GM21526 (cell line): Measurements from ENCODE around the gene HAT1.
"Not testable (repeated sequence)": the region's sequence is repeated elsewhere in the genome, so short reads cannot be mapped to it uniquely, and the experiment has no call there.

Experiments
- ATAC-seq: cut with Tn5 transposase; IDR thresholded peaks from one replicate; pipeline ENCODE4 v1.9.1; 2021; ENCODE audit warnings: moderate library complexity; ENCODE audit not compliant: unreplicated experiment, low FRiP score

HAT1 gene

GRCh38 chr2:171966688-171967087, 44.4 kb downstream of the HAT1 start:
- ATAC-seq: no peak

GRCh38 chr2:171968509-171968908, 46.2 kb downstream of the HAT1 start:
- ATAC-seq: no peak

GRCh38 chr2:171972329-171972982, 50.2 kb downstream of the HAT1 start:
- ATAC-seq: no peak

- ATAC-seq: no peak
Observed at GRCh38 chr2:171979103-171979502, 56.8 kb downstream of the HAT1 start.

- ATAC-seq: not testable (repeated sequence)
Observed at GRCh38 chr2:171983924-171984323, 61.7 kb downstream of the HAT1 start.

GRCh38 chr2:171985076-171985475, 62.8 kb downstream of the HAT1 start:
- ATAC-seq: no peak

GRCh38 chr2:171986778-171987177, 64.5 kb downstream of the HAT1 start:
- ATAC-seq: no peak

- ATAC-seq: no peak
Observed at GRCh38 chr2:171991027-171991426, 68.8 kb downstream of the HAT1 start.

GRCh38 chr2:171995586-171995985, 73.3 kb downstream of the HAT1 start:
- ATAC-seq: no peak

GRCh38 chr2:171996021-171996420, 73.8 kb downstream of the HAT1 start:
- no peak for ATAC-seq

GRCh38 chr2:171997031-171997430, 74.8 kb downstream of the HAT1 start:
- not testable (repeated sequence) for ATAC-seq

- no peak for ATAC-seq
Observed at GRCh38 chr2:171999161-171999560, 76.9 kb downstream of the HAT1 start.

- ATAC-seq: peak; percentile 91
Observed at GRCh38 chr2:171999604-172000469, 77.6 kb downstream of the HAT1 start, which contains the start of gene METAP1D. TSS of gene METAP1D (plus strand) at chr2:171999953. CDS start at chr2:171999970, 17 bp downstream.

- no peak for ATAC-seq
Observed at GRCh38 chr2:172000696-172001361, 78.6 kb downstream of the HAT1 start.

GRCh38 chr2:172007372-172007771, 85.1 kb downstream of the HAT1 start:
- no peak for ATAC-seq

- ATAC-seq: no peak
Observed at GRCh38 chr2:172009823-172010222, 87.6 kb downstream of the HAT1 start.

- ATAC-seq: no peak
Observed at GRCh38 chr2:172011812-172012575, 89.7 kb downstream of the HAT1 start.

- no peak for ATAC-seq
Observed at GRCh38 chr2:172012677-172013391, 90.6 kb downstream of the HAT1 start.

- no peak for ATAC-seq
Observed at GRCh38 chr2:172013396-172013795, 91.1 kb downstream of the HAT1 start.
